ENCODE results near the gene BAG1. TPM values are rescaled to one million over a fixed set of nuclear protein-coding genes. Genes with fewer than 3 reads are reported as not detected.

Gene BAG1
- total RNA-seq, 2 donors from 2014 or later, result 38.7 to 39.9 TPM

DNA sequence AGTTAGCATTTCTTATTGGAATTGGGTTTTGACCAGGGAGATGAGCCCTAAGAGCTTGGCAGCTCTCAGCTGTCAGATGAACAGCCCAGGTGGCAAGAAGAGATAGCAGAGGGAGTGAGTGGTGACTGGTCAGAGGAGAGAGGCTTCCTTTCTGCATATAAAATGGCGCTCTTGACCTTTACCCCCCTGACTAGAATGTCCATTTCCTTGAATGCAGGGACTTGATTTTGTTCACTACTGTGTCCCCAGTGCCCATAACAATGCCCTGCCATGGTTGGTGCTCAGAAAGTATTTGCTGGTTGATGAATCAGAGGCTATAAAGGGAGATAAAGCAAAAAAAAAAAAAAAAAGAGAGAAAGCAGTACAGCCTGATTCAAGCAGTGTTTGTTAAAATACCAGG, 7.6 kb upstream of the BAG1 start:
- H3K36me3 ChIP-seq (ENCODE audit: control insufficient read depth, insufficient read depth, low read length), result peaks cover 69% of the 10 kb centered on the region
- 100% methylated on average over 1 of the region's 1 CpG; no CpG with 5 or more reads in 1 of the 2 experiments for WGBS, 2 experiments (ENCODE audit: insufficient coverage in 1 of 2, insufficient read length in 1 of 2)
- no peak overlapping the region for H3K27ac Mint-ChIP-seq
- H3K4me3 Mint-ChIP-seq, result no peak overlapping the region
- H3K4me3 ChIP-seq (ENCODE audit: low read length), result no peak overlapping the region
- H3K27me3 Mint-ChIP-seq (ENCODE audit: insufficient read depth), result no peaks in the 10 kb centered on the region
- H3K9me3 ChIP-seq (ENCODE audit: control insufficient read depth, low read length), result no peaks in the 10 kb centered on the region
- H3K27ac ChIP-seq (ENCODE audit: low read depth, low read length), result no peak overlapping the region
- peaks cover 2% of the 10 kb centered on the region for H3K4me1 ChIP-seq (ENCODE audit: control insufficient read depth, insufficient read depth, low read length)
- H3K36me3 Mint-ChIP-seq (ENCODE audit: low read depth), result peaks cover 55% of the 10 kb centered on the region
- H3K9ac ChIP-seq (ENCODE audit: extremely low read depth, low read length, poor library complexity, severe bottlenecking), result no peak overlapping the region
- TF ChIP-seq, protein P1, sequence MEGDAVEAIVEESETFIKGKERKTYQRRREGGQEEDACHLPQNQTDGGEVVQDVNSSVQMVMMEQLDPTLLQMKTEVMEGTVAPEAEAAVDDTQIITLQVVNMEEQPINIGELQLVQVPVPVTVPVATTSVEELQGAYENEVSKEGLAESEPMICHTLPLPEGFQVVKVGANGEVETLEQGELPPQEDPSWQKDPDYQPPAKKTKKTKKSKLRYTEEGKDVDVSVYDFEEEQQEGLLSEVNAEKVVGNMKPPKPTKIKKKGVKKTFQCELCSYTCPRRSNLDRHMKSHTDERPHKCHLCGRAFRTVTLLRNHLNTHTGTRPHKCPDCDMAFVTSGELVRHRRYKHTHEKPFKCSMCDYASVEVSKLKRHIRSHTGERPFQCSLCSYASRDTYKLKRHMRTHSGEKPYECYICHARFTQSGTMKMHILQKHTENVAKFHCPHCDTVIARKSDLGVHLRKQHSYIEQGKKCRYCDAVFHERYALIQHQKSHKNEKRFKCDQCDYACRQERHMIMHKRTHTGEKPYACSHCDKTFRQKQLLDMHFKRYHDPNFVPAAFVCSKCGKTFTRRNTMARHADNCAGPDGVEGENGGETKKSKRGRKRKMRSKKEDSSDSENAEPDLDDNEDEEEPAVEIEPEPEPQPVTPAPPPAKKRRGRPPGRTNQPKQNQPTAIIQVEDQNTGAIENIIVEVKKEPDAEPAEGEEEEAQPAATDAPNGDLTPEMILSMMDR (conservative IDR thresholded peaks at IDR 0.05), result no peak
- H3K4me1 Mint-ChIP-seq, result peaks cover 5% of the 10 kb centered on the region
- no peaks in the 10 kb centered on the region for H3K27me3 ChIP-seq (ENCODE audit: control insufficient read depth, insufficient read depth, low read length, poor library complexity, severe bottlenecking)
- no peak for DNase-seq
- H3K9me3 Mint-ChIP-seq, result no peaks in the 10 kb centered on the region

DNA sequence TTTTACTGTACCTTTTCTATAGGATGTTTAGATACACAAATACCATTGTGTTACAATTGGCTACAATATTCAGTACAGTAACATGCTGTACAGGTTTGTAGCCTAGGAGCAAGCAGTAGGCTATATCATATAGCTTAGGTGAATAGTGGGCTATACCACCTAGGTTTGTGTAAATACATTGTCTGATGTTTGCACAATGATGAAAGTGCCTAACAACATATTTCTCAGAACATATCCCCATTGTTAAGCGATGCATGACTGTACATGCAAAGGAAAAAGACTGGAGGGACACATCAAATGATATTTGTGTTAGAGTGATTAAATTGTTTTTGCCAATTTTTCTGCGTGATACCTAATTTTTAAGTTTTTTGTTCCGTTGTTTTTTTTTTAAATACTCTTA, 5.6 kb upstream of the BAG1 start:
- Mint-ChIP-seq H3K9me3 (no peaks in the 10 kb centered on the region), H3K27me3 (ENCODE audit: insufficient read depth) (no peaks in the 10 kb centered on the region), H3K4me1 (peaks cover 17% of the 10 kb centered on the region), H3K27ac (no peak overlapping the region), H3K36me3 (ENCODE audit: low read depth) (peaks cover 48% of the 10 kb centered on the region), H3K4me3 (no peak overlapping the region)
- H3K27ac ChIP-seq (ENCODE audit: low read depth, low read length), result no peak overlapping the region
- TF ChIP-seq, protein P1 (conservative IDR thresholded peaks at IDR 0.05), result no peak
- no peak for DNase-seq
- H3K27me3 ChIP-seq (ENCODE audit: control insufficient read depth, insufficient read depth, low read length, poor library complexity, severe bottlenecking), result no peaks in the 10 kb centered on the region
- H3K4me3 ChIP-seq (ENCODE audit: low read length), result no peak overlapping the region
- no peaks in the 10 kb centered on the region for H3K9me3 ChIP-seq (ENCODE audit: control insufficient read depth, low read length)
- H3K4me1 ChIP-seq (ENCODE audit: control insufficient read depth, insufficient read depth, low read length), result peaks cover 7% of the 10 kb centered on the region
- 97 to 100% methylated on average over 2 to 3 of the region's 3 CpGs for WGBS, 2 experiments (ENCODE audit: insufficient coverage in 1 of 2, insufficient read length in 1 of 2)
- H3K36me3 ChIP-seq (ENCODE audit: control insufficient read depth, insufficient read depth, low read length), result peaks cover 56% of the 10 kb centered on the region
- H3K9ac ChIP-seq (ENCODE audit: extremely low read depth, low read length, poor library complexity, severe bottlenecking), result no peak overlapping the region

DNA sequence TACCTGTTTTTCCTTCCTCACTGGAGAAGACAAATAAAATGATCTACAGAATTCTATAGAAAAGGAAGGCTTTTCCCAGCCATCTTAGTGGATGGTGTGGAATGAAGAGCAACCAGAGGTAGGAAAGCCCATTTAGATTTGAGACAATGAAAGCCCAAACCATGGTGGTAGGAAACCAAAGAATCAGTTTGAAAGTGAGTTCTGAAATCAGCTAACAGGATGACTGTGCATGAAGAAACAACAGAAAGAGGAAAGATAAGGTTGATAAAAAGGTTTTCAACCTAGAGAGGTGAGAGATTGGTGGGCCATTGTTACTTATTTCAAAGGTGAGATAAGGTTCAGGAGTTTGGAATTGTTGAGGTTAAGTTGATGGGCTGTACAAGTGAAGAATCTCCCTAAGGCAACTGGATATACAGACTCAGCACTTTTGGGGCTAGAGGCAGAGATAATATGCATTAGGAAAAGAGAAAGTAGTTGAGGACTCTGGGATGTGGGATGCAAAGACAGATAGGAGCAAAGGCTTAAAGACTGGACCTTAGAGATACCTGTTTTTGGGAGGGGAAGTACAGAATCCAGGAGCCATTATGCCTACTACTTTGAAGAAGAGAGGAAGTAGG, 2.8 kb upstream of the BAG1 start:
- no peak for DNase-seq
- no peaks in the 10 kb centered on the region for H3K27me3 Mint-ChIP-seq (ENCODE audit: insufficient read depth)
- peaks cover 25% of the 10 kb centered on the region for H3K4me1 Mint-ChIP-seq
- Histone ChIP-seq H3K9ac (ENCODE audit: extremely low read depth, low read length, poor library complexity, severe bottlenecking) (no peak overlapping the region), H3K9me3 (ENCODE audit: control insufficient read depth, low read length) (no peaks in the 10 kb centered on the region), H3K36me3 (ENCODE audit: control insufficient read depth, insufficient read depth, low read length) (peaks cover 38% of the 10 kb centered on the region), H3K4me1 (ENCODE audit: control insufficient read depth, insufficient read depth, low read length) (peaks cover 7% of the 10 kb centered on the region), H3K27me3 (ENCODE audit: control insufficient read depth, insufficient read depth, low read length, poor library complexity, severe bottlenecking) (no peaks in the 10 kb centered on the region), H3K27ac (ENCODE audit: low read depth, low read length) (no peak overlapping the region), H3K4me3 (ENCODE audit: low read length) (peak overlapping the region; percentile 56)
- H3K27ac Mint-ChIP-seq, result peak overlapping the region; percentile 6
- no peak overlapping the region for H3K4me3 Mint-ChIP-seq
- TF ChIP-seq, protein P1 (conservative IDR thresholded peaks at IDR 0.05), result no peak
- no peaks in the 10 kb centered on the region for H3K9me3 Mint-ChIP-seq
- peaks cover 31% of the 10 kb centered on the region for H3K36me3 Mint-ChIP-seq (ENCODE audit: low read depth)
